Mesendoderm (in vitro differentiated cells): ENCODE data around the gene C5AR2.
"Not testable (repeated sequence)": the region's sequence is repeated elsewhere in the genome, so short reads cannot be mapped to it uniquely, and the experiment has no call there.

Experiments
- DNase-seq: peaks from one replicate; pipeline ENCODE4 v3.0.0; 2013
- H2AK5ac ChIP-seq: 2 replicates; pipeline ENCODE4 v1.6.1; 2013; ENCODE audit warnings: low read length, inconsistent platforms
- H2BK120ac ChIP-seq: 2 replicates; pipeline ENCODE4 v1.6.1; 2013; ENCODE audit warnings: low read depth, mild to moderate bottlenecking, low read length, moderate library complexity, mixed read lengths
- H2BK15ac ChIP-seq: replicated peaks from 2 replicates; pipeline ENCODE4 v1.6.1; 2013; ENCODE audit warnings: low read depth, mild to moderate bottlenecking, moderate library complexity
- H2BK5ac ChIP-seq: 2 replicates; pipeline ENCODE4 v1.6.1; 2013; ENCODE audit warnings: low read length, inconsistent platforms
- H3K18ac ChIP-seq: 2 replicates; pipeline ENCODE4 v1.6.1; 2013; ENCODE audit warnings: mild to moderate bottlenecking, low read length, mixed read lengths
- H3K23ac ChIP-seq: one replicate; pipeline ENCODE4 v1.6.1; 2013; ENCODE audit warnings: low read length
- H3K27ac ChIP-seq: 2 replicates; pipeline ENCODE4 v1.5.1; 2013; ENCODE audit warnings: low read depth, mild to moderate bottlenecking, inconsistent platforms, low read length, moderate library complexity
- H3K27me3 ChIP-seq: 2 replicates; pipeline ENCODE4 v1.6.1; 2013; ENCODE audit warnings: low read length, control low read depth, mild to moderate bottlenecking, inconsistent platforms; ENCODE audit not compliant: insufficient read depth, poor library complexity
- H3K36me3 ChIP-seq: 2 replicates; pipeline ENCODE4 v1.6.1; 2013; ENCODE audit warnings: low read length, inconsistent platforms; ENCODE audit not compliant: control insufficient read depth, insufficient read depth
- H3K4ac ChIP-seq: one replicate; pipeline ENCODE4 v1.6.1; 2013; ENCODE audit warnings: low read depth, mild to moderate bottlenecking, low read length, moderate library complexity
- H3K4me1 ChIP-seq: 2 replicates; pipeline ENCODE4 v1.6.1; 2013; ENCODE audit warnings: low read depth, low read length, inconsistent platforms; ENCODE audit not compliant: control insufficient read depth
- H3K4me2 ChIP-seq: 2 replicates; pipeline ENCODE4 v1.6.1; 2013; ENCODE audit warnings: low read length
- H3K4me3 ChIP-seq: 2 replicates; pipeline ENCODE4 v1.5.1; 2013; ENCODE audit warnings: mild to moderate bottlenecking, low read length
- H3K56ac ChIP-seq: one replicate; pipeline ENCODE4 v1.6.1; 2013; ENCODE audit warnings: low read length
- H3K79me1 ChIP-seq: 2 replicates; pipeline ENCODE4 v1.6.1; 2013; ENCODE audit warnings: low read length, inconsistent platforms
- H3K79me2 ChIP-seq: 2 replicates; pipeline ENCODE4 v1.6.1; 2013; ENCODE audit warnings: mild to moderate bottlenecking, low read length; ENCODE audit not compliant: control insufficient read depth, insufficient read depth
- H3K9ac ChIP-seq: 2 replicates; pipeline ENCODE4 v1.6.1; 2013; ENCODE audit warnings: low read length, inconsistent platforms
- H4K5ac ChIP-seq: one replicate; pipeline ENCODE4 v1.6.1; 2013; ENCODE audit warnings: low read length
- H4K8ac ChIP-seq: one replicate; pipeline ENCODE4 v1.6.1; 2013; ENCODE audit warnings: low read depth, mild to moderate bottlenecking, control low read depth, low read length, moderate library complexity
- WGBS: extraction: QIAGEN DNeasy Blood & Tissue Kit; methylation state at CpG from one replicate; pipeline ENCODE4 v1.1.7; 2013; ENCODE audit warnings: low lambda C conversion rate, missing lambda C conversion rate; ENCODE audit not compliant: insufficient coverage; ENCODE audit errors: extremely low coverage; 5-methylcytosine and 5-hydroxymethylcytosine counted together

The C5AR2 gene

GRCh38 chr19:47324502-47324901 is 7.5 kb upstream of the C5AR2 start:
- no peaks in the 10 kb centered on the region for H3K4me1 ChIP-seq
- H3K18ac ChIP-seq, result no peak overlapping the region
- H3K23ac ChIP-seq, result no peak overlapping the region
- DNase-seq, result no peak
- no peaks in the 10 kb centered on the region for H3K36me3 ChIP-seq
- H2AK5ac ChIP-seq, result no peak overlapping the region
- H3K27me3 ChIP-seq, result no peaks in the 10 kb centered on the region
- H2BK5ac ChIP-seq, result no peak overlapping the region
- no peaks in the 10 kb centered on the region for H3K79me1 ChIP-seq
- H3K27ac ChIP-seq, result no peak overlapping the region
- H3K4ac ChIP-seq, result no peak overlapping the region
- WGBS, result no CpG with 5 or more reads among the region's 9 CpGs
- no peak overlapping the region for H3K56ac ChIP-seq
- no peak overlapping the region for H4K8ac ChIP-seq
- H3K9ac ChIP-seq, result no peak overlapping the region
- no peak overlapping the region for H3K4me2 ChIP-seq
- no peak overlapping the region for H3K4me3 ChIP-seq
- H2BK120ac ChIP-seq, result no peak overlapping the region
- H4K5ac ChIP-seq, result no peak overlapping the region
- H3K79me2 ChIP-seq, result no peaks in the 10 kb centered on the region
- no peak overlapping the region for H2BK15ac ChIP-seq

GRCh38 chr19:47330466-47330869 is 1.5 kb upstream of the C5AR2 start:
- no peak for DNase-seq
- WGBS, result no CpG with 5 or more reads among the region's 9 CpGs
- H3K4me3 ChIP-seq, result no peak overlapping the region
- H2BK5ac ChIP-seq, result no peak overlapping the region
- no peak overlapping the region for H3K23ac ChIP-seq
- no peaks in the 10 kb centered on the region for H3K79me2 ChIP-seq
- no peak overlapping the region for H3K4ac ChIP-seq
- no peak overlapping the region for H3K27ac ChIP-seq
- peak overlapping the region; percentile 10 for H3K56ac ChIP-seq
- H4K5ac ChIP-seq, result no peak overlapping the region
- no peak overlapping the region for H2AK5ac ChIP-seq
- H3K79me1 ChIP-seq, result no peaks in the 10 kb centered on the region
- H2BK15ac ChIP-seq, result no peak overlapping the region
- no peaks in the 10 kb centered on the region for H3K36me3 ChIP-seq
- no peak overlapping the region for H3K18ac ChIP-seq
- no peak overlapping the region for H2BK120ac ChIP-seq
- H3K27me3 ChIP-seq, result no peaks in the 10 kb centered on the region
- H3K9ac ChIP-seq, result no peak overlapping the region
- no peak overlapping the region for H4K8ac ChIP-seq
- no peak overlapping the region for H3K4me2 ChIP-seq
- no peaks in the 10 kb centered on the region for H3K4me1 ChIP-seq

GRCh38 chr19:47331490-47331889 is 485 bp upstream of the C5AR2 start:
- no peak overlapping the region for H3K4me3 ChIP-seq
- no peak for DNase-seq
- no CpG with 5 or more reads among the region's 6 CpGs for WGBS
- no peak overlapping the region for H3K56ac ChIP-seq
- H4K8ac ChIP-seq, result no peak overlapping the region
- no peak overlapping the region for H2AK5ac ChIP-seq
- no peaks in the 10 kb centered on the region for H3K4me1 ChIP-seq
- no peak overlapping the region for H2BK120ac ChIP-seq
- H3K18ac ChIP-seq, result no peak overlapping the region
- no peak overlapping the region for H4K5ac ChIP-seq
- H3K36me3 ChIP-seq, result no peaks in the 10 kb centered on the region
- no peak overlapping the region for H3K4me2 ChIP-seq
- no peaks in the 10 kb centered on the region for H3K27me3 ChIP-seq
- H3K23ac ChIP-seq, result no peak overlapping the region
- H3K79me1 ChIP-seq, result no peaks in the 10 kb centered on the region
- H3K9ac ChIP-seq, result no peak overlapping the region
- no peak overlapping the region for H3K27ac ChIP-seq
- no peak overlapping the region for H3K4ac ChIP-seq
- no peaks in the 10 kb centered on the region for H3K79me2 ChIP-seq
- H2BK5ac ChIP-seq, result no peak overlapping the region
- H2BK15ac ChIP-seq, result no peak overlapping the region

GRCh38 chr19:47336765-47337718 is 5.1 kb downstream of the C5AR2 start:
- H3K18ac ChIP-seq, H2BK15ac ChIP-seq, H2AK5ac ChIP-seq, H3K4me1 ChIP-seq, H3K4ac ChIP-seq, H3K79me1 ChIP-seq, H2BK120ac ChIP-seq, H3K36me3 ChIP-seq, H2BK5ac ChIP-seq, H4K5ac ChIP-seq, H3K27me3 ChIP-seq, H4K8ac ChIP-seq, H3K23ac ChIP-seq, H3K9ac ChIP-seq, H3K4me2 ChIP-seq, H3K79me2 ChIP-seq, H3K4me3 ChIP-seq, H3K27ac ChIP-seq: not testable (repeated sequence)
- peak; percentile 35 for DNase-seq
- H3K56ac ChIP-seq, result peak overlapping the region; percentile 56
- WGBS, result no CpG with 5 or more reads among the region's 18 CpGs

GRCh38 chr19:47339196-47339880 is 7.4 kb downstream of the C5AR2 start:
- Histone ChIP-seq H2BK15ac (no peak overlapping the region), H3K27ac (no peak overlapping the region), H3K23ac (no peak overlapping the region), H3K4ac (no peak overlapping the region), H3K4me3 (no peak overlapping the region), H3K36me3 (no peaks in the 10 kb centered on the region), H2AK5ac (no peak overlapping the region), H3K9ac (no peak overlapping the region), H2BK5ac (no peak overlapping the region), H3K18ac (no peak overlapping the region), H3K4me2 (no peak overlapping the region), H2BK120ac (no peak overlapping the region), H3K4me1 (no peaks in the 10 kb centered on the region), H3K27me3 (no peaks in the 10 kb centered on the region), H3K79me2 (no peaks in the 10 kb centered on the region), H3K79me1 (no peaks in the 10 kb centered on the region), H3K56ac (no peak overlapping the region), H4K8ac (no peak overlapping the region), H4K5ac (no peak overlapping the region)
- WGBS, result no CpG with 5 or more reads among the region's 10 CpGs
- no peak for DNase-seq
